Mammary epithelial cell (primary cell): ENCODE measurements around the gene LPAR6.

Experiments
- EZH2 ChIP-seq: IDR thresholded peaks from 2 replicates; pipeline ENCODE4 v1.6.1; 2012; ENCODE audit warnings: low read length, inconsistent platforms, borderline replicate concordance
- TF ChIP-seq, protein P1 (sequence below), 2 donors: IDR thresholded peaks in 1 of 2; conservative IDR thresholded peaks in 1 of 2; 2 replicates each; pipeline ENCODE4 v1.5.1; 2011 to 2012; ENCODE audit warnings: inconsistent platforms in 2 of 2, low read length in 2 of 2, mild to moderate bottlenecking in 2 of 2, control low read depth in 1 of 2, low read depth in 1 of 2; ENCODE audit not compliant: insufficient read depth in 1 of 2; ENCODE audit errors: extremely low read depth in 1 of 2

DNA sequence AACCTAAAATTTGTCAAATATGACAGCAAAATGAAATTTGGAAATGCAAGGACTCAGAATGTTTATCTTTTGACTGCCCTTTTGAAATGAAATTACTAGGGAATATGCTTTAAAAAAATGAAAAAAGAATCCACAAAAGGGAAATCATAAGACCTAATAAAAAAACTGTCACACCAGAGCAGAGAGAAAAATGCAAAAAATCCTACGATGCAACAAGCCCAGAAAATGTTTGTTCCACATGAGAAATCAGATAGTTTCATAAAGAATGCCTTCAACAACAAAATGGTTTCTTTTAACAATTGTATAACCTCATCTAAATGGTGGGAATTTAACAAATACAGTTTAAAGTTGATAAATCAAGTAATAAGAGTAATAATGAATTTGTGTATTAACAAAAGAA, 8.0 kb downstream of the LPAR6 start:
- TF ChIP-seq, protein P1, sequence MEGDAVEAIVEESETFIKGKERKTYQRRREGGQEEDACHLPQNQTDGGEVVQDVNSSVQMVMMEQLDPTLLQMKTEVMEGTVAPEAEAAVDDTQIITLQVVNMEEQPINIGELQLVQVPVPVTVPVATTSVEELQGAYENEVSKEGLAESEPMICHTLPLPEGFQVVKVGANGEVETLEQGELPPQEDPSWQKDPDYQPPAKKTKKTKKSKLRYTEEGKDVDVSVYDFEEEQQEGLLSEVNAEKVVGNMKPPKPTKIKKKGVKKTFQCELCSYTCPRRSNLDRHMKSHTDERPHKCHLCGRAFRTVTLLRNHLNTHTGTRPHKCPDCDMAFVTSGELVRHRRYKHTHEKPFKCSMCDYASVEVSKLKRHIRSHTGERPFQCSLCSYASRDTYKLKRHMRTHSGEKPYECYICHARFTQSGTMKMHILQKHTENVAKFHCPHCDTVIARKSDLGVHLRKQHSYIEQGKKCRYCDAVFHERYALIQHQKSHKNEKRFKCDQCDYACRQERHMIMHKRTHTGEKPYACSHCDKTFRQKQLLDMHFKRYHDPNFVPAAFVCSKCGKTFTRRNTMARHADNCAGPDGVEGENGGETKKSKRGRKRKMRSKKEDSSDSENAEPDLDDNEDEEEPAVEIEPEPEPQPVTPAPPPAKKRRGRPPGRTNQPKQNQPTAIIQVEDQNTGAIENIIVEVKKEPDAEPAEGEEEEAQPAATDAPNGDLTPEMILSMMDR (conservative IDR thresholded peaks at IDR 0.05 in 1 of 2, IDR thresholded peaks at IDR 0.05 in 1 of 2; ENCODE audit: extremely low read depth in 1 of 2, insufficient read depth in 1 of 2, low read depth in 1 of 2, low read length in 2 of 2): no peak
- no peak for TF ChIP-seq EZH2
